HG03159 (cell line): ENCODE results near the gene ELOVL5.

ENCODE experiments used
- ATAC-seq: cut with Tn5 transposase; IDR thresholded peaks from one replicate; pipeline ENCODE4 v1.9.1; 2021; ENCODE audit warnings: mild to moderate bottlenecking, moderate library complexity; ENCODE audit not compliant: unreplicated experiment

ELOVL5 gene

GRCh38 chr6:53281518-53282215 lies 67.1 kb downstream of the ELOVL5 start:
- ATAC-seq, result no peak

- no peak for ATAC-seq
These were observed 68.5 kb downstream of the ELOVL5 start for GRCh38 chr6:53280207-53280606.

GRCh38 chr6:53279293-53279692 lies 69.5 kb downstream of the ELOVL5 start:
- ATAC-seq, result no peak

GRCh38 chr6:53273370-53273769 lies 75.4 kb downstream of the ELOVL5 start:
- ATAC-seq, result no peak

GRCh38 chr6:53269827-53270226 lies 78.9 kb downstream of the ELOVL5 start:
- ATAC-seq, result no peak

GRCh38 chr6:53268858-53269608 lies 79.7 kb downstream of the ELOVL5 start:
- ATAC-seq, result no peak

GRCh38 chr6:53266553-53267090 lies 82.1 kb downstream of the ELOVL5 start:
- ATAC-seq, result no peak

GRCh38 chr6:53264915-53265607 lies 83.7 kb downstream of the ELOVL5 start:
- ATAC-seq, result no peak

- ATAC-seq, result no peak
These were observed 84.4 kb downstream of the ELOVL5 start for GRCh38 chr6:53264337-53264736.

- no peak for ATAC-seq
These were observed 84.8 kb downstream of the ELOVL5 start for GRCh38 chr6:53263917-53264316.

GRCh38 chr6:53259860-53260580 lies 88.7 kb downstream of the ELOVL5 start:
- no peak for ATAC-seq

GRCh38 chr6:53258774-53259155 lies 90.0 kb downstream of the ELOVL5 start:
- no peak for ATAC-seq

GRCh38 chr6:53258076-53258773 lies 90.5 kb downstream of the ELOVL5 start:
- no peak for ATAC-seq

GRCh38 chr6:53257533-53257932 lies 91.2 kb downstream of the ELOVL5 start:
- no peak for ATAC-seq

- no peak for ATAC-seq
These were observed 91.7 kb downstream of the ELOVL5 start for GRCh38 chr6:53257001-53257400.

- no peak for ATAC-seq
These were observed 96.5 kb downstream of the ELOVL5 start for GRCh38 chr6:53252177-53252692.

- no peak for ATAC-seq
These were observed 97.6 kb downstream of the ELOVL5 start for GRCh38 chr6:53251033-53251672.

GRCh38 chr6:53250176-53251032 lies 98.3 kb downstream of the ELOVL5 start:
- no peak for ATAC-seq

- ATAC-seq, result no peak
These were observed 101.8 kb downstream of the ELOVL5 start for GRCh38 chr6:53246924-53247323.
